ENCODE data around the gene MAGI2.

The MAGI2 gene

DNA sequence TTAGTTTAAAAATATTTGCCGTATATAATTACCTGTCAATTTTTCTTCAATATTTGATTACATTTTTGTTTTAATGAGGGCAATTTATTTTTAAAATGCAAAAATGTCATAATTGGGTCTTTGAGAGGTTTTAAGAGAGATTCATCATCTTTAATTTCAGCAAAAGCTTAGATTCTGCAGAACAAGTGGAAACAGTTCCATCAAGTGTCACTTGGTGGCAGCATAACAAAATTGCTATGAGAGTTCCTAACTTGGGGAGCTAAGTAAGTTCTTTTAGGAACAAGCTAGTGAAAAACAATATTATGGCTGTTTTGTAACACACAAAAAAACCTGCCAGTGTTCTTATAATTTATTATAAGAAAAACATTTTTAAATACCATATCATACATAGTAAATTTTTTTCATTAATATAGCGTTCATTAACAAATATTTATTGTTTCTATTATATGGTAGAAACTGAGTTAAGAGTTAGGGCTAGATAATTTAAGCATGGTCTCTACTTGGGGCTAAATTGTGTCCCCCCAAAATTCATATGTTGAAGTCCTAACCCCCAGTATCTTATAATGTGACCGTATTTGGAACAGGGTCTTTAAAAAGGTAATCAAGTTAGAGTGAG is 155.2 kb downstream of the MAGI2 start:
- Histone ChIP-seq H4K20me1 (ENCODE audit: low read depth, low read length) (no peaks in the 10 kb centered on the region), H3K4me2 (ENCODE audit: low read depth, low read length, poor library complexity, severe bottlenecking) (no peak overlapping the region), H3K79me2 (ENCODE audit: insufficient read depth, low read length) (no peaks in the 10 kb centered on the region), H3K9ac (ENCODE audit: low read length) (no peak overlapping the region), H2AFZ (ENCODE audit: low read depth, low read length, severe bottlenecking) (no peak overlapping the region), H3K9me3 (ENCODE audit: insufficient read depth, low read length) (no peaks in the 10 kb centered on the region), H3K4me3 (ENCODE audit: insufficient read depth, low read length, poor library complexity, severe bottlenecking) (no peak overlapping the region), H3K9me2 (replicated peaks; ENCODE audit: insufficient read depth, low read length) (no peaks in the 10 kb centered on the region), H3F3A (ENCODE audit: insufficient read depth) (no peaks in the 10 kb centered on the region), H3K27ac (ENCODE audit: low read depth, low read length) (no peak overlapping the region), H3K36me3 (ENCODE audit: low read length) (no peaks in the 10 kb centered on the region), H3K27me3 (ENCODE audit: low read length) (no peaks in the 10 kb centered on the region)
- no peak for TF ChIP-seq EZH2phosphoT487 (conservative IDR thresholded peaks at IDR 0.05; ENCODE audit: low read length)
- TF ChIP-seq, protein P1, sequence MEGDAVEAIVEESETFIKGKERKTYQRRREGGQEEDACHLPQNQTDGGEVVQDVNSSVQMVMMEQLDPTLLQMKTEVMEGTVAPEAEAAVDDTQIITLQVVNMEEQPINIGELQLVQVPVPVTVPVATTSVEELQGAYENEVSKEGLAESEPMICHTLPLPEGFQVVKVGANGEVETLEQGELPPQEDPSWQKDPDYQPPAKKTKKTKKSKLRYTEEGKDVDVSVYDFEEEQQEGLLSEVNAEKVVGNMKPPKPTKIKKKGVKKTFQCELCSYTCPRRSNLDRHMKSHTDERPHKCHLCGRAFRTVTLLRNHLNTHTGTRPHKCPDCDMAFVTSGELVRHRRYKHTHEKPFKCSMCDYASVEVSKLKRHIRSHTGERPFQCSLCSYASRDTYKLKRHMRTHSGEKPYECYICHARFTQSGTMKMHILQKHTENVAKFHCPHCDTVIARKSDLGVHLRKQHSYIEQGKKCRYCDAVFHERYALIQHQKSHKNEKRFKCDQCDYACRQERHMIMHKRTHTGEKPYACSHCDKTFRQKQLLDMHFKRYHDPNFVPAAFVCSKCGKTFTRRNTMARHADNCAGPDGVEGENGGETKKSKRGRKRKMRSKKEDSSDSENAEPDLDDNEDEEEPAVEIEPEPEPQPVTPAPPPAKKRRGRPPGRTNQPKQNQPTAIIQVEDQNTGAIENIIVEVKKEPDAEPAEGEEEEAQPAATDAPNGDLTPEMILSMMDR (IDR thresholded peaks at IDR 0.05; ENCODE audit: insufficient read depth, low read length, poor library complexity, severe bottlenecking), result peak; percentile 57

DNA sequence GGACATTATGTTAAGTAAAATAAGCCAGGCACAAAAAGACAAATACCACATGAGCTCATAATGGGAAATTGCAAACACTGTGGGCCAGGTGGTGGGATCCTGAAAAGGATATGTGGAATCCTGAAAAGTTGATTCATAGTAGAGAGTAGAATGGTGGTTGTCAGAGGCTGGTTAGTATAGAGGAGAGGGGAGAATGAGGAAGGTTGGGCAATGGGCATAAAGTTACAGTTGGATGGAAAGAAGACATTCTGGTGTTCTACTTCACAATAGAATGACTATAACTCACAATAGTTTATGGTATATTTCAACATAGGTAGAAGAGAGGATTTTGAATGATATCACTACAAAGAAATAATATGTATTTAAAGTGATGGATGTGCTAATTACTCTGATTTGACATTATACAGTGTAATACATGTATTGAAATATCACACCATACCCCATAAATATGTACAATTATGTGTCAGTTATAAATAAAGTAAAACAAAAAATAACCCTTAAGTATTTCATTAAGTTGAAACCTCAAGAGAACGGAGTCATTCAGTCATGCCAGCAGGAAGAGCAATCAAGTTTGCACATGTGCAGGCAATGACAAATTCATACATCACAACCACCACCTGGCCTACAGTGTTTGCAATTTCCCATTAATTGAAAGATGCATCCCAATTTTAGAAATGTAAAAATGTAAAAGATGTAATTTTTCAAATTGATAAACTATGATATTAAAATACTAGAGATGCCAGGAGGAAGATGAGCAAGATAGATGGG is 156.7 kb downstream of the MAGI2 start:
- H4K20me1 ChIP-seq (ENCODE audit: low read depth, low read length), result no peaks in the 10 kb centered on the region
- H3K27ac ChIP-seq (ENCODE audit: low read depth, low read length), result no peak overlapping the region
- H3K36me3 ChIP-seq (ENCODE audit: low read length), result no peaks in the 10 kb centered on the region
- H3K9me2 ChIP-seq (replicated peaks; ENCODE audit: insufficient read depth, low read length), result no peaks in the 10 kb centered on the region
- H3K9ac ChIP-seq (ENCODE audit: low read length), result no peak overlapping the region
- TF ChIP-seq, protein P1 (IDR thresholded peaks at IDR 0.05; ENCODE audit: insufficient read depth, low read length, poor library complexity, severe bottlenecking), result no peak
- no peak for TF ChIP-seq EZH2phosphoT487 (conservative IDR thresholded peaks at IDR 0.05; ENCODE audit: low read length)
- no peaks in the 10 kb centered on the region for H3K9me3 ChIP-seq (ENCODE audit: insufficient read depth, low read length)
- H2AFZ ChIP-seq (ENCODE audit: low read depth, low read length, severe bottlenecking), result no peak overlapping the region
- no peaks in the 10 kb centered on the region for H3K79me2 ChIP-seq (ENCODE audit: insufficient read depth, low read length)
- no peak overlapping the region for H3K4me3 ChIP-seq (ENCODE audit: insufficient read depth, low read length, poor library complexity, severe bottlenecking)
- no peak overlapping the region for H3K4me2 ChIP-seq (ENCODE audit: low read depth, low read length, poor library complexity, severe bottlenecking)
- no peaks in the 10 kb centered on the region for H3F3A ChIP-seq (ENCODE audit: insufficient read depth)
- H3K27me3 ChIP-seq (ENCODE audit: low read length), result no peaks in the 10 kb centered on the region

DNA sequence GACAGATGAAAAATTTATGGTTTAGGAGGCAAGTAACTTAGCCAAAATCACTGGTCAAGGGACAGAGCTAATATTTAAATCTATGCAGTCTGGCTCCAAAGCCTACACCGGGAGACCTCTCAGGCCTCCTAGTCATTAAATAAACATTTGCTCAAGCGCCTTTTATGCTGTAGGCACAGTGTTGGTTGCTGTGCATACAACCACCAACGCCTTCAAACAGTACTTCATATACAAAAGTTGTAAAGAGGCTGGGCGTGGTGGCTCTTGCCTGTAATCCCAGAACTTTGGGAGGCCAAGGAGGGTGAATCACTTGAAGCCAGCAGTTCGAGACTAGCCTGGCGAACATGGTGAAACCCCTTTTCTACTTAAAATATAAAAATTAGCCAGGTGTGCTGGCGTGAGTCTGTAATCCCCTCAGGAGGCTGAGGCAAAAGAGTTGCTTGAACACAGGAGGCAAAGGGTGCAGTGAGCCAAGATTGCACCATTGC is 159.8 kb downstream of the MAGI2 start:
- TF ChIP-seq, protein P1 (IDR thresholded peaks at IDR 0.05; ENCODE audit: insufficient read depth, low read length, poor library complexity, severe bottlenecking), result no peak
- TF ChIP-seq EZH2phosphoT487 (conservative IDR thresholded peaks at IDR 0.05; ENCODE audit: low read length), result no peak
- H3K79me2 ChIP-seq (ENCODE audit: insufficient read depth, low read length), result no peaks in the 10 kb centered on the region

More for the DNA sequence above, 159.8 kb downstream of the MAGI2 start:
- no peaks in the 10 kb centered on the region for H3K9me2 ChIP-seq (replicated peaks; ENCODE audit: insufficient read depth, low read length)
- H3K9ac ChIP-seq (ENCODE audit: low read length), result no peak overlapping the region
- H3K27me3 ChIP-seq (ENCODE audit: low read length), result no peaks in the 10 kb centered on the region
- no peak overlapping the region for H3K27ac ChIP-seq (ENCODE audit: low read depth, low read length)
- no peaks in the 10 kb centered on the region for H4K20me1 ChIP-seq (ENCODE audit: low read depth, low read length)
- H3K4me3 ChIP-seq (ENCODE audit: insufficient read depth, low read length, poor library complexity, severe bottlenecking), result no peak overlapping the region
- no peaks in the 10 kb centered on the region for H3K36me3 ChIP-seq (ENCODE audit: low read length)
- no peak overlapping the region for H2AFZ ChIP-seq (ENCODE audit: low read depth, low read length, severe bottlenecking)
- H3F3A ChIP-seq (ENCODE audit: insufficient read depth), result no peaks in the 10 kb centered on the region
- H3K9me3 ChIP-seq (ENCODE audit: insufficient read depth, low read length), result no peaks in the 10 kb centered on the region
- no peak overlapping the region for H3K4me2 ChIP-seq (ENCODE audit: low read depth, low read length, poor library complexity, severe bottlenecking)
